Activated CD4-positive, CD25-positive, alpha-beta regulatory T cell treated with anti-CD3 and anti-CD28 coated beads, Interleukin-2, amount 50 U/mL, for 16 hours (primary cell): ENCODE data around the gene LCN10.
"Not testable (repeated sequence)": the region's sequence is repeated elsewhere in the genome, so short reads cannot be mapped to it uniquely, and the experiment has no call there.

Experiments
- DNase-seq: peaks from one replicate; pipeline ENCODE4 v3.0.0-alpha.2; 2020; ENCODE audit warnings: low read depth, low spot score

Gene LCN10

GRCh38 chr9:136720251-136720897, 22.4 kb downstream of the LCN10 start:
- no peak for DNase-seq

GRCh38 chr9:136719195-136719880, 23.4 kb downstream of the LCN10 start:
- DNase-seq = no peak

GRCh38 chr9:136718345-136719194, 24.2 kb downstream of the LCN10 start:
- DNase-seq = no peak

- DNase-seq = no peak
These were observed 25.3 kb downstream of the LCN10 start for GRCh38 chr9:136717399-136717798.

- DNase-seq = no peak
These were observed 27.9 kb downstream of the LCN10 start for GRCh38 chr9:136714893-136715274.

- no peak for DNase-seq
These were observed 28.4 kb downstream of the LCN10 start for GRCh38 chr9:136714096-136714892.

GRCh38 chr9:136713550-136713949, 29.2 kb downstream of the LCN10 start:
- DNase-seq = no peak

- no peak for DNase-seq
These were observed 29.8 kb downstream of the LCN10 start for GRCh38 chr9:136712690-136713544.

- DNase-seq = no peak
These were observed 30.7 kb downstream of the LCN10 start, which contains the start of gene DIPK1B for GRCh38 chr9:136711751-136712689. DIPK1B (plus strand) TSS chr9:136712572; CDS start chr9:136712666, 94 bp downstream.

GRCh38 chr9:136711219-136711648, 31.5 kb downstream of the LCN10 start:
- DNase-seq = not testable (repeated sequence)

GRCh38 chr9:136710543-136710942, 32.2 kb downstream of the LCN10 start:
- no peak for DNase-seq

- no peak for DNase-seq
These were observed 33.2 kb downstream of the LCN10 start for GRCh38 chr9:136709454-136710109.

GRCh38 chr9:136707849-136708517, 34.8 kb downstream of the LCN10 start:
- DNase-seq = no peak

- no peak for DNase-seq
These were observed 35.7 kb downstream of the LCN10 start for GRCh38 chr9:136707011-136707410.

GRCh38 chr9:136705564-136705963, 37.2 kb downstream of the LCN10 start:
- no peak for DNase-seq

GRCh38 chr9:136704741-136705140, 38.0 kb downstream of the LCN10 start:
- DNase-seq = not testable (repeated sequence)

- DNase-seq = no peak
These were observed 39.4 kb downstream of the LCN10 start for GRCh38 chr9:136703276-136703860.

- DNase-seq = no peak
These were observed 41.1 kb downstream of the LCN10 start for GRCh38 chr9:136701668-136702053.
